Renal pelvis (tissue), 4 donors: ENCODE data around the gene RGL4. TPM values are rescaled to one million over a fixed set of nuclear protein-coding genes. Genes with fewer than 3 reads are reported as not detected.
A peak's percentile ranks its signal among the peaks of the same experiment; 100 is the strongest.

Experiments used
- DNase-seq: peaks from one replicate; pipeline ENCODE4 v3.0.0-alpha.2; 2013
- polyA plus RNA-seq, 3 donors: library from polyadenylated mRNA; unstranded; fragments of 120-200 nt; gene quantifications; one replicate each; pipeline ENCODE4 v1.2.1, GENCODE V29; 2013; ENCODE audit not compliant: insufficient read length in 3 of 3

RGL4 gene
- polyA plus RNA-seq, 3 donors, result 2.5 to 5.7 (median 3.9) TPM

DNA sequence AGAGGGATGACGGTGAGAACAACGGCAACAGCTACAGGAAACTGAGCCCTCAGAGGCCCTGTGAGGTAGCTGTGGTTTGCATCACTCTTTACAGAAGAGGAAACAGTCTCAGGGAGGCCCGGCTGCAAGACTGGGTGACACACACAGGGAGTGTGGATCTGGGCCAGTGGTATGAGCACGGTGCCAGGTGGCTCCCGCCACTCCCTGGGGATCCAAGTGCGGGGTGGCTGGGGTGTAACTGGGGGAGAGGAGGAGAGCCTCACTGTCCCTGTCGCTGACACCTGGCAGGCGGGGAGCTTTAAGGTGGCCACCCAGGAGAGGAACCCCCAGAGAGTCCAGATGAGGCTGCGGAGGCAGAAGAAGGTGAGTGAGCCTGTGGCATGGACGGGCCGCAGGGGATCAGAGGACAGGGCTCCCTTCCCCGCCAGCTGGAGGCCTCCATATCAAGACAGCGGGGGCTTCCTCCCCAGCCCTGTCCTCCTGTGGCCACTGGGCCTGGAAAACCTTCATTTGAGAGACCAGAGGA is 5.6 kb downstream of the RGL4 start:
- DNase-seq, result no peak

DNA sequence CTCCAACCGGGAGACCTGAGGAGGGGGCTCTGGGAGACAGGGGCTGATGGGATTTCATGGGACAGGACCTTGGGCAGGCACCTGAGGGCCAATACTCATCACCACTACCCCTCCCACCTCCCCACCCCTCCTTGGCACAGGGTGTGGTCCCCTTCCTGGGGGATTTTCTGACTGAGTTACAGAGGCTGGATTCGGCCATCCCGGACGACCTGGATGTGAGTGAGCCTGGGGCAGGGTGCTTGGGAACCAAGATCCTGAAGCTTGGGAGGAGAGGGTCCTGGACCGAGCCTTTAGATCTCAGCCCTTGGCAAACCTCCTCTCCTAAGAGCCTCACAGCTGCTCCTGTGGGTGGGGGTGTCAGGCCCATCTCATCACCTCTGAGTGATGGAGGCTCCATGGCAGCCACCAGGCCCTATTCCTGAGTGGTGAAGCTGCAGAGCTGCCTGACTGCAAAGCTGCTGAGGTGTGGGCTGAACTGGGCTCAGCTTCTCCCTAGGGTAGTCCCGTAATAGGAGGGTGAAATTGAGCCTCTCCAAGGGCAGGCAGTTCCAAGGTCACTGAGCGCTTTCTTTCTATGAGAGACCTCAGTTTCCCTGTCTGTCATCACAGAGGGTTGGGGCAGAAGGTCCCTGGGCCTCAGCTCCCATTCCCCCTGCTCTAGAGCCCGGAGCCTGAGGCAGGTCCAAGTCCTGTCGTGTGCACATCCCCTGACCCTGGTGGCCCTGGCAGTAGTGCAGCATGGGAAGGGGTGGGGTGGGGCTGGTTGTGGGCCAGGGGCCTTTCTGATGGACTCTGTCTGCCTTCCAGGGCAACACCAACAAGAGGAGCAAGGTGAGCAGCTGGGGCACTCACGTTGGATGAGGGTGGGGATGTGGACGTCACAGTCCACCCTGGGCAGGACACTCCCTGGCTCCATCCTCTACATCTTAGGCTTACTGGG is 6.5 kb downstream of the RGL4 start:
- DNase-seq, result no peak

DNA sequence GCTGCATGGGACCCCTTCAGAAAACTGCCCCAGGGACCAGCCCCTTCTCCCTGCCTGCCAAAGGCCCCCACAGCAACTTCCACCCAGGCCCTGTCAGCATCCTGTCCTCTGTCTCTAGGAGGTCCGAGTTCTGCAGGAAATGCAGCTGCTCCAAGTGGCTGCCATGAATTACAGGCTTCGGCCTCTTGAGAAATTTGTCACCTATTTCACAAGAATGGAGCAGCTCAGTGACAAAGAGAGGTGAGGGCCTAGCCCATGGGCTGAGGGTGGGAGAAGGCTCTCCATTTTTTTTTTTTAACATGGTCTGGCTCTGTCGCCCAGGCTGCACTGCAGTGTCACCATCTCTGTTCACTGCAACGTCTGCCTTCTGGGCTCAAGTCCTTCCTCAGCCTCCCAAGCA is 7.3 kb downstream of the RGL4 start:
- no peak for DNase-seq

DNA sequence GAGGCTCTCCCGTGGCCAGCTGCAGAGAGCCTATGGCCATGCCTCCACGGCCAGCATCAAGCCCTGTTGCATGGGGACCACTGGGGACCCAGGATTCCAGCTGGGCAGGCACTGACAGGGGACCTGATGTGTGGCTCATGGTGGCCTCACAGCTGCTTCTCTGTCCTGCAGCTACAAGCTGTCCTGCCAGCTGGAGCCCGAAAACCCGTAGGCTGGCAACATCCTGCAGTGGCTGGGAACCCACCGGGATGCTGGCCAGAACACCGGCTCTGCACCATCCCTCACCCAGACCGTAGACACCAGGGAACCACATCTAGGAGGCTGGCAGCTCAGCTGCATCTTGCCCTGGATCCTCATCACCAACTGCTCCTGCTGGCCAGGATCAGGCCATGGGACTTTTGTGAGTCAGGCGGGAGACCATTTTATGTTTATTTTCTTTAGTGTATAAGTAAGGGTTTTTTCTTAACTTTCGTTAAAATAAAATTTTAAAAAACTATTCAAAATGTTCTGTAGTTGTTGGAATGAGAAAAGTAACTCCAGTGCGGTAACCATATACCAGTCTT is 7.9 kb downstream of the RGL4 start:
- DNase-seq, result no peak

DNA sequence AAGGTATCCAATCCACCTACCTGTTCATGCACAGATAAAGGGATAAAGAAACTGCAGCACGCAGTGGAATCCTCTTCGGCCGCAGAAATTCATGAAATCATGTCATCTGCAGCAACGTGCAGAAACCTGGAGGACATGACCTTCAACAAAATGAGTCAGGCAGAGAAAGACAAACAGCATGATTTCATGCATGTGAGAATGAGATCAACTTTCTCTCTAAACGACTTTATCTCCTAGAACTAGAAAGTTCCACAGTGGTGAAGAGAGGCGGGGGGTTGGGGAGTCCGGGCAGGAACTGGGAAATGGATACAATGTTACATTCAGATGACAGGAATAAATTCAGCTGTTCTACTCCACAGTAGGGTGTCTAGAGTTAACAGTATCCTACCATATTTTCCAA is 9.9 kb downstream of the RGL4 start:
- DNase-seq, result no peak

DNA sequence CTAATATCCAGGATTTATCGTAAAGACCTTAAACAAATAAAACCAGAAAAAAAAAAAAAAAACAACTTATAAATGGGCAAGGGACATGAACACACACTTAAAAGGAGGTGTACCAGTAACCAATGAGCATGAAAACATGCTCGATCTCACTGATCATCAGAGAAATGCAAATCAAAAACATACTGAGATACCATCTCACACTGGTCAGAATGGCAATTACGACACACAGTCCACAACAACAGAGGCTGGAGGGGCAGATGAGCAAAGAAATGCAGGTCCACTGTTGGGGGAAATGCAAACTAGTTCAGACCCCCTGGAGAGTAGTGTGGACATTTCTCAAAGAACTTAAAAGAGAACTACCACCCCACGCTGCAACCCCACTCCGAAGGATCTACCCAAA is 13.2 kb downstream of the RGL4 start:
- DNase-seq, result no peak

DNA sequence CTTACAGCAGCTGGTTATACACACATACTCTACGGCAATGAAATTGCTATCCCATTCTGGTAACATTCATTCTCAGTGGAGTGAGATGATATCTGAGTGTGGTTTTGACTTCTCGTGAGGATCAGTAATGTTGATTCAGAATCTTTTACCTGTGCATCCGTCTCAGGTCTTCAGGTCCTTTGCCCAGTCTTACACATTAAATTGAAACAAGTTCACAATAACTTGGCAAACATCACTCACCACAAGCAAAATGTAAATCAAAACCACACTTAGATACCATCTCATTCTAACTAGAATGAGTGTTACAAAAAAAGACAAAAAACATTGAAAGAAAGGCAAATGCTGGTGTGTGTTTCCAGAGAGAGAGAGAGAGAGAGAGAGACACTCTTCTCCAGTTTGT is 14.0 kb downstream of the RGL4 start:
- DNase-seq, result no peak

DNA sequence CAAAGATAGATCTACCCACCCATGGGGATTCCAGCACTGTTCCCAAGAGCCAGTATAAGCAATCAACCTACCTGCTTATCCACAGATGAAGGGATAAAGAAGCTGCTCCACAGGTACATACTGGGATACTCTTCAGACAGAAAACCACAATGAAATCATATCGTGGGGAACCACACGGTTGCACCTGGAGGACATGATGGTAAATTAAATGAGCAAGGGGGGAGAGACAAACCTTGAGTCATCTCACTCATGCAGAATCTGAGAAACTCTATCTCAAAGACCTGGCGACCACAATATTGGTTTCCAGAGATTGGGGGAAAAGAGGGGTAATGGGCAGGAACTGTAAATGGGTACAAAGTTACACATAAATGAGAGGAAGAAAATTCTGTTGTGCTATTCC is 14.5 kb downstream of the RGL4 start:
- DNase-seq, result no peak

DNA sequence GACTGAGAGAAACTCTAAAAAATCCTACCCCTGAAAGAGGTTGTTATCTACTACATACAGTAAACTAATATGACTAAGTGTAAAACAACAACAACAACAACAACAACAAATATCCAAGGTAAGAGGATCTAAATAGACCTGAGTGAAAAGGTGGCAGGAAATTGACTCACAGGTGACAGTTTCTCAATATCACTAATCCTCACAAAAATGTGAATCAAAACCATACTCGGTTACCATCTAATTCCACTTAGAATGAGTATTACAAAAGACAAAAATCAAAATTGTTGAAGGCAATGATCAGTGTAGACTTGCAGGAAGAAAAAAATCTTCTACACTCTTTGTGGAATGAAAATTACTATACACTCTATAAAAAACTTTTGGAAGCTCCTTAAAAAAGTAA is 17.5 kb downstream of the RGL4 start:
- no peak for DNase-seq

DNA sequence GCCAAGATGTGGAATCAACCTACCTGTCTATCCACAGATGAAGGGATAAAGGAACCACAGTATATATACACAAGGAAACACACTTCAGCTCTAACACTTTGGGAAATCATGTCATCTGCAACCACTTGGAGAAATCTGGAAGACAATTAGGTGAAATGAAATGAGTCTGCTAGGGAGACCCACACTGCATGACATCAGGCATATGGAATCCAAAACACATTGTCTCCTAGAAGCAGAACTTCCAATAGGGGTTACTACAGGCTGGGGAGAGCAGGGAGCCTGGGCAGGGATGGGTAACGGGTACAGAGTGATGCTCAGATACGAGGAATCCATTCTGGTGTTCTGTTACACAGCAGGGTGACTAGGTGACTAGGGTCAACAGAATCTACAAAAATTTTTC is 18.3 kb downstream of the RGL4 start:
- DNase-seq, result no peak

DNA sequence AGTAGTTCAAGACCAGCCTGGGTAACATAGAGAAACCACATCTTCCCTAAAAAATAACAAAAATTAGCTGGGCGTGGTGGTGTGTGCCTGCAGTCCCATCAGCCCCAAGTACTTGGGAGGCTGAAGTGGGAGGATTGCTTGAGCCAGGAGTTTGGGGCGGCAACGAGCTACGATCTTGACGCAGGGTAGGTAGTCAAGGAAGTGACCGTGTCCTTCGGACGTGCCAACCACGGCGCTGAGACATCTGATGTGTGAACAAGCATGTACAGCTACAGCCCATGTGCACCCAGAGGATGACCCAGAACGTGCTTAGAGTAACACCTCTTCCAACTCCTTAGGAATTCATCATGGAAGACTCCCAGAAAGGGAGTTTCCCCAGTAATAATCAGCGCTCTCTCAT is 21.4 kb downstream of the RGL4 start:
- no peak for DNase-seq

DNA sequence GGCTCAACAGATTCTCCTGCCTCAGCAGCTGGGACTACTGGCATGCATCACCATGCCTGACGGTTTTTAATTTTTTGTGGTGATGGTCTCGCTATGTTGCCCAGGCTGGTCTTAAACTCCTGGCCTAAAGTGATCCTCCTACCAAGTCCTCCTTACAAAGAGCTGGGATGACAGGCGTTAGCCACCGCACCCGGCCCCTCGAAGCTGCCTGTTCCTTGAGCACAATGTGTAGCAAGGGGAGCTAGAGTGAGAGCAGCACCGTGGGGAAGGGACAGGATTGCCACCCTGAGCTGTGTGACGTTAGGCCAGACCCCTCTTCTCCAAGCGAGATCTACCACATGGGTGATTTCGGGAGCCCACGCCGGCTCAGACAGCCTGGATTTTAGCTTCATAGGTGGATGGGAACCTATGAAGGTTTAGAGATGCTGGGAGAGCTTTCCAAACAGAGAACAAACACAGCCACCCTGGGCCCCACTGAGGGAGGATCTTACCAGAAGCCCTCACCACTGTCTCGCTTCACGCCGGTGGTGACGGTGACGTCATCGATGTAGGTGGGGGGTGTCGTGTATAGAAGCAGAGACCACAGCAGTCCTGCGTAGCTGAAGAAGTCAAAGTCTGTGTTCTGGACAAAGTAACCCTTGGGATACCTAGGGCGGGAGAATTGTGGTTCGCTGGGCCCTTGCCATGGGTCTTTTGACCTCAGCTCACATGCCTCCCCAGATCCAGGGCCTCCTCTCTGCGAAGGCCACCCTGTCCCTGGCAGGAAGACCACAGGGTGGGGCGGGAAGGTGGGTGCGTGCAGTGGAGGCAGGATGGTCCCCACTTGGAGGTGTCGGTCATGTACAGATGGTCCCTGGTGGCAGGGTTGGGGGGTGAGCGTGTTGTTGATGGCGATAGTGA is 23.1 kb downstream of the RGL4 start:
- no peak for DNase-seq

DNA sequence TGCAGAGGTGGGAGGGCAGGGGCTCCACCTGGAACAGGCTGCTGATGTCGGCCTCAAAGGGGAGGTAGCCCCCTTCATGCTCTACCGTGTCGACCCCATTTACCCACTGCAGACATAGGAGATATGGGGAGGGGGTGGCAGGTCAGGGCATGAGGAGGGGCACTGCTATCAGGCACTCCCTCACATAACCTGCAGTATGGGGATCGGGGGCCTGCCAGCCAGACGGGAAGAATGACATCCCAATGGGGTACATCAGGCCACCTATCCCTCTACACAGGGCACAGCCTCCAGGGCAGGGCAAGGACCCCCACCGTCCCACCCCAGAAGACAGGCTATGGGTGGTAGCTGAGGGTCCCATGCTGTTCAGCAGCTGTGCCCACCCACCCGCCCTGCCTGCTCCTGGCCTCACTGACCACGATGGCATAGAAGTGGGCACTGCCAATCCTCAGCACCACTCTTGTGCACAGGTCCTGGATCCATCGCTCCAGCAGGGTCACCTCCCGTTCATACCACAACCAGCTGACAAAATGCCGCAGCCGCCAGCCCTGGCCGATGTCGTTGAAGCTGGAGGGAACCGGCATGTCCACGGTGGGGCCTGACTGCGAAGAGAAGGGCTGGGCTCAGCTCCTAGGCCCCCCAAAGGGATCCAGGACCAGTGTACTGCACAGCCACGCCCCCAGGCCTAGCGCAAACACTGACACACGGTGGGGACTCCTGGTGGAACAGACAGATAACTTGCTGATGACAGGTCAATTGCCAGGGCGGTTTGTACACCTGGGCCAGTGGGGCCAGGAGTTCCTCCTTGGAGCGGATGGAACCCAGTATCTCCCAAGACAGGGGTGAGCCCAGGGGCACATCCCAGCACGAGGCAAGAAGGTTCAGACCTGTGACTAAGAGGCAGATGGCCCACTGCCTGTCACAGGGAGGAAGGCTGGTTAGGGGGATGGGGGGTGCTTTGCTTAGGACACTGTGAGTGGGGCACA is 24.1 kb downstream of the RGL4 start:
- no peak for DNase-seq

DNA sequence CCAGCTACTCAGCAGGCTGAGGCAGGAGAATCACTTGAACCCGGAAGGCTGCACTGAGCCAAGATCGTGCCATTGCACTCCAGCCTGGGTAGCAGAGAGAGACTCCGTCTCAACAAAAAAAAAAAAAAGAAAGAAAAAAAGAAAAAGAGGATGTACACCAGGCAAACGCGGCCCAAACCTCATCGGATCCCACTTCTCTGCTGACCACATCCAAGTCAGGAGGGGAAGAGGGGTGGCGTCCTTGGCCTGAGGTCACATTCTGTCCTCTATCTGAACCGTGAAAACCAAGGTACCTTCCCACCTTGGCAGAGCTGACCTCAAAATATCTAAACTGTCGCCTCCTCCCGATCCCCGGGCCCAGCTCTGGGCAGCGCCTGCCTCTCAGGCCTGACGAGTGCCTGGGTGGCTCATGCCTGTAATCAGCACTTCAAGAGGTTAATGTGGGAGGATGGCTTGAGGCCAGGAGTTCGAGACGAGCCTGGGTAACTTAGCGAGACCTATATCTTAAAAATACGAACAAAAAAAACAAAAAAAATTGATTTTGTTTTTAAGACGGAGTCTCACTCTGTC is 25.1 kb downstream of the RGL4 start:
- DNase-seq, result no peak

DNA sequence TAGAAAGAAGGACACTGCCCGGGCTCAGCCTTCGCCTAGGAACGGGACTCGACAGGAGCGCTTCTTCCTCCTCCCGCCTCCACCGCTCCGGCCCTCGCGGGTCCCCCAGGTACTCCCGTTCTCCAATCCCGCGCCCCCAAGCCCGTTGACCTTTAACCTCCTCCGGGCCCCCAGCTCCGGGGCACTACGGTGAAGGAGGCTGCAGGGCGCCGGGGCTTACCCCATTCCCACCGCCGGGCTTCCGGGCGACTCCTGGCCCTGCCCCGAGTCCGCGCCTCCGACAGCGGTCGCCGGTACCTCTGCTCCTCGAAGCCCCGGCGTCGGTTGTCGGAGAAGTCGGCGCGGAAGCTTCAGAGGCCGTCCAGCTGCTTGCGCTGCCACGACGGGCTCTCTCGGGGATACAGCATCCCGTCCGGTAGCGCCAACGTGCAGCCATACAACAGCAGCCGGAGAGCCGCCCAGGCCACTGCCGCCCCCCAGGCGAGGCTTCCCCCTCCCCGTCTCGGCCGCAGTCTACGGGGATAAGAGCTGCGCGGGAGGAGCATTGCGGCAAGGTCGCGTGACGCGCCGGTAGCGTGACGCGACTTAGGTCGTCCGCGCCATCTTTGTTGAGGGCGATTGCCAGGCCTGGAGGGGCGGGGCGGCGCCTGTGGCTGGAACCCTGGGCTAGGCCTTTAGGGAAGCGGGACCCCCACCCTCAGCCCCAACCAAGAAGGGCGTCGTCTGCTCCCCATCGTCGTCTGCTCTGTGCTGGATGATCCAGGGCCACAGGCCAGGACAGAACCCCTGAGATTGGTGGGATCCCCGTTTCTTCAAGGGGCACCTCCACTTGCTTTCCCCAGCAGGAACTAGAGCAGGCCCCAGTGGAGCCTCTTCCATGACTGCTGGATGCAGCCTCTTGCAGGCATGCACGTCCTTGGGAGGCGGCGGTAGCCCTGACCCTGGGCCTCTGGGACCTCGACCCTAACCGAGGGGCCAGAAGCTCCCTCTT is 26.3 kb downstream of the RGL4 start:
- peak; percentile 87 for DNase-seq

DNA sequence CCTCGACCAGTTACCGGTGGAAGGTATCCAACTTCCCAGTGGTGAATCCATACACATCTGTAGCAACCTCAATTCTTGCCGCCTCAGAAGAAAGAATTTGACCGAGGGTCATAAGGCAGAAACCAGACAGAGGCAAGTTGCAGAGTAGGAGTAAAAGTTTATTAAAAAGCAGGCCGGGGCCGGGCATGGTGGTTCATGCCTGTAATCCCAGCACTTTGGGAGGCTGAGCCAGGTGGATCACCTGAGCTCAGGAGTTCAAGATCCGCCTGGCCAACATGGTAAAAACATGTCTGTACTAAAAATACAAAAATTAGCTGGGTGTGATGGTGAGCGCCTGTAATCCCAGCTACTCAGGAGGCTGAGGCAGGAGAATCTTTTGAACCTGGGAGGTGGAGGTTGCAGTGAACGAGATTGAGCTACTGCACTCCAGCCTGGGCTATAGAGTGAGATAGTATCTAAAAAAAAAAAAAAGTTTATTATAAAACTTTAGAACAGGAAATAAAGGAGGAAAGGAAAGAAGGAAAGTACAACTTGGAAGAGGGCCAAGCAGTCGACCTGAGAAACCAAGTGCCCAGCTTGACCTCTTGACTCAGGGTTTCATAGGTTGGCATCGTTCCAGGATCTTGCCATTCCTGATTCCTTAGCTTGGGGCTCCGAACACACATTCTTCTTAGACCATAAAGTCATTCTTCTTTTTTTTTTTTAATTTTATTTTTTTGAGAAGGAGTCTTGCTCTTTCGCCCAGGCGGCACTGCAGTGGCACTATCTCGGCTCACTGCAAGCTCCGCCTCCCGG is 27.8 kb downstream of the RGL4 start:
- no peak for DNase-seq

DNA sequence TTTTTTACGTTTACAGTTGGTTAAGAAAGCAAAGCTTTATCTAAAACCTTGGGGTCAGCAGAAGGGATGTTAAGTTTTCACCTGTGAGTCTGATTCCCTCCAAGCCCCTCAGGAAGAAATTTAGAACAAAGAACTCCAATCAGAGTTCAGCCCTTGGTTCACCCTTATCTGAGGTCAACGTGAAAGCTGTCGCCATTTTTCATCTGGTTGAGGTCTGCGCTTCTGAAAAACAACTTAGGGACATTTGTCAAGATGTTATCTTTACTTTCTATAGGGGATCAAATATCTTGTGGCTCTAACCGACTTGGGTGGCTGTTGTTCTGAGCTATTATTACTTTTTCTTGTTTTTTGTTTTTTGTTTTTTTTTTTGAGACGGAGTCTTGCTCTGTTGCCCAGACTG is 30.0 kb downstream of the RGL4 start:
- no peak for DNase-seq

DNA sequence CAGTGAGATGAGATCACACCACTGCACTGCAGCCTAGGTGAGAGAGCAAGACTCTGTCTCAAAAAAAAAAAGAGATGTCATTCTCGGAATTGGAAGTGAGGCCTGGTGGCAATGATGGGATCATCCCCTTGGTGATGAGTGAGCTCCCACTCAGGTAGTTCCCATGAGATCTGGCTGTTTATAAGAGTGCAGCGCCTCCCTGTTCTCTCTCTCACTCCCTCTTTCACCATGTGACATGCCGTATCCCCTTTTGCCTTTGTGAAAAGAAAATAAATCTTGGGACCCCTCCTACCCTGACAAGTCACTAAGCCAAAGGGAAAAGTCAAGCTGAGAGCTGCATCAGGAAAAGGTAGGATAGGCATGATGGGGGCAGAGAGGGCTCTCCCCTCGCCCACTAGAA is 31.3 kb downstream of the RGL4 start:
- DNase-seq, result no peak

DNA sequence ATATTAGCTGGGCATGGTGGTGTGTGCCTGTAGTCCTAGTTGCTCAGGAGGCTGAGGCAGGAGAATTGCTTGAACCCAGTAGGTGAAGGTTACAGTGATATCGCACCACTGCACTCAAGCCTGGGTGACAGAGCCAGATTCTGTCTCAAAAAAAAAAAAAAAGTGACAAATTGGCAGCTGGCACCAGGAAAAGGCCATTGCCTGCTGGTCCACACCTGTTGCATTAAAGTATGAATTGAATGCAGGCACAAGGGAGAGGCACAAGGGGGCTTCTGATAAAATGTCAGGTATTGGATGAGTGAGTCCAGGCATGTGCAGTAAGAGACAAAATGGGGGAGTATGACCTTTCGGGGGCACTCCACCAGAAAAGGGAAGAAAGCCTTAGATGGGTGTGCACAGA is 31.9 kb downstream of the RGL4 start:
- DNase-seq, result no peak
